Measurements from ENCODE around the gene TSPY4. TPM values are rescaled to one million over a fixed set of nuclear protein-coding genes. Genes with fewer than 3 reads are reported as not detected.

TSPY4 gene, protein sequence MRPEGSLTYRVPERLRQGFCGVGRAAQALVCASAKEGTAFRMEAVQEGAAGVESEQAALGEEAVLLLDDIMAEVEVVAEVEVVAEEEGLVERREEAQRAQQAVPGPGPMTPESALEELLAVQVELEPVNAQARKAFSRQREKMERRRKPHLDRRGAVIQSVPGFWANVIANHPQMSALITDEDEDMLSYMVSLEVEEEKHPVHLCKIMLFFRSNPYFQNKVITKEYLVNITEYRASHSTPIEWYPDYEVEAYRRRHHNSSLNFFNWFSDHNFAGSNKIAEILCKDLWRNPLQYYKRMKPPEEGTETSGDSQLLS
- not detected in 5 replicates for total RNA-seq (2022; extraction: Qiagen RNA extraction; ENCODE audit: low read depth)

DNA sequence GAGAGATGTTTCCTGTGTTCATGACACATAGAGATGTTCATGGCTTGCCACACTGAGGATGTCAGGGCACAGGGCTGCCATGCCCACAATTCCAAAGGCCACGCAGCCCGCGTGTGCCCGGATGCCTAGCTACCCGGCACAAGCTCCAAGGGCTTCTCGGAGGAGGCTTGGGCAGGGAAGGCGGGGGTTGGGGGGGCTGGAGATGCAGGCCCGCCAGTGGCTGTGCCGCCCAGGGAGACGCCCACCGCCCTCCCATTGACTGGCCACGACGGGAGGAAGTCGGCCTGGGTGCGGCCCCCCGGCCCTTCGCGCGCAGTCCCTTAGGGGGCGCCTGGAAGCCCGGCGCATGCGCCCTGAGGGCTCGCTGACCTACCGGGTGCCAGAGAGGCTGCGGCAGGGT, at the start of gene TSPY4:
TSS of gene TSPY4 (plus strand) at position 301 of the 400 bp plus-strand sequence. CDS start at position 347, 46 bp downstream.

DNA sequence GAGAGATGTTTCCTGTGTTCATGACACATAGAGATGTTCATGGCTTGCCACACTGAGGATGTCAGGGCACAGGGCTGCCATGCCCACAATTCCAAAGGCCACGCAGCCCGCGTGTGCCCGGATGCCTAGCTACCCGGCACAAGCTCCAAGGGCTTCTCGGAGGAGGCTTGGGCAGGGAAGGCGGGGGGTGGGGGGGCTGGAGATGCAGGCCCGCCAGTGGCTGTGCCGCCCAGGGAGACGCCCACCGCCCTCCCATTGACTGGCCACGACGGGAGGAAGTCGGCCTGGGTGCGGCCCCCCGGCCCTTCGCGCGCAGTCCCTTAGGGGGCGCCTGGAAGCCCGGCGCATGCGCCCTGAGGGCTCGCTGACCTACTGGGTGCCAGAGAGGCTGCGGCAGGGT, 20.2 kb downstream of the TSPY4 start, which contains the start of gene TSPY8:
TSS of gene TSPY8 (plus strand) at position 301 of the 400 bp plus-strand sequence. CDS start at position 347, 46 bp downstream.

Other genes with a start within 250 kb of the TSPY4 start
- not detected in 5 replicates for gene TSPY8, start 20.3 kb downstream of the TSPY4 start, total RNA-seq (2022; extraction: Qiagen RNA extraction; ENCODE audit: low read depth)
- not detected in 5 replicates for gene TSPY3, start 61.0 kb downstream of the TSPY4 start, total RNA-seq (2022; extraction: Qiagen RNA extraction; ENCODE audit: low read depth)
- gene TSPY1, start 129.5 kb downstream of the TSPY4 start, total RNA-seq (2022; extraction: Qiagen RNA extraction; ENCODE audit: low read depth): not detected in 5 replicates
- gene TSPY9, start 149.8 kb downstream of the TSPY4 start, total RNA-seq (2022; extraction: Qiagen RNA extraction; ENCODE audit: low read depth): not detected in 5 replicates
- gene TSPY10, start 190.4 kb downstream of the TSPY4 start, total RNA-seq (2022; extraction: Qiagen RNA extraction; ENCODE audit: low read depth): not detected in 5 replicates